HG02763 (cell line): Measurements from ENCODE around the gene ZNF169.
"Not testable (repeated sequence)": the region's sequence is repeated elsewhere in the genome, so short reads cannot be mapped to it uniquely, and the experiment has no call there.

Source experiments
- ATAC-seq: cut with Tn5 transposase; IDR thresholded peaks from one replicate; pipeline ENCODE4 v1.9.1; 2021; ENCODE audit warnings: mild to moderate bottlenecking, moderate library complexity; ENCODE audit not compliant: unreplicated experiment

The ZNF169 gene

GRCh38 chr9:94259077-94259862, at the start of gene ZNF169:
ZNF169 (plus strand) TSS chr9:94259298; CDS start chr9:94278813, 19,515 bp downstream.
- peak; percentile 100 for ATAC-seq

GRCh38 chr9:94210616-94211603, 48.2 kb upstream of the ZNF169 start:
- no peak for ATAC-seq

- no peak for ATAC-seq
Observed at GRCh38 chr9:94212091-94212490, 47.0 kb upstream of the ZNF169 start.

GRCh38 chr9:94212531-94212930, 46.6 kb upstream of the ZNF169 start:
- no peak for ATAC-seq

GRCh38 chr9:94213511-94214124, 45.5 kb upstream of the ZNF169 start:
- peak; percentile 71 for ATAC-seq

GRCh38 chr9:94222870-94223269, 36.2 kb upstream of the ZNF169 start:
- no peak for ATAC-seq

- not testable (repeated sequence) for ATAC-seq
Observed at GRCh38 chr9:94225413-94225812, 33.7 kb upstream of the ZNF169 start.

- no peak for ATAC-seq
Observed at GRCh38 chr9:94228616-94229015, 30.5 kb upstream of the ZNF169 start.

GRCh38 chr9:94232428-94232827, 26.7 kb upstream of the ZNF169 start:
- ATAC-seq, result no peak

GRCh38 chr9:94241098-94241497, 18.0 kb upstream of the ZNF169 start:
- ATAC-seq, result not testable (repeated sequence)

GRCh38 chr9:94245651-94246050, 13.4 kb upstream of the ZNF169 start:
- ATAC-seq, result no peak

GRCh38 chr9:94250456-94250855, 8.6 kb upstream of the ZNF169 start:
- no peak for ATAC-seq

GRCh38 chr9:94256007-94256406, 3.1 kb upstream of the ZNF169 start:
- no peak for ATAC-seq

- not testable (repeated sequence) for ATAC-seq
Observed at GRCh38 chr9:94265626-94266402, 6.7 kb downstream of the ZNF169 start.

GRCh38 chr9:94269264-94269663, 10.2 kb downstream of the ZNF169 start:
- ATAC-seq, result no peak

- no peak for ATAC-seq
Observed at GRCh38 chr9:94270009-94270408, 10.9 kb downstream of the ZNF169 start.

GRCh38 chr9:94277029-94277428, 17.9 kb downstream of the ZNF169 start:
- not testable (repeated sequence) for ATAC-seq

- no peak for ATAC-seq
Observed at GRCh38 chr9:94277885-94278536, 18.9 kb downstream of the ZNF169 start.

GRCh38 chr9:94280409-94280989, 21.4 kb downstream of the ZNF169 start:
- ATAC-seq, result no peak

- no peak for ATAC-seq
Observed at GRCh38 chr9:94281101-94281500, 22.0 kb downstream of the ZNF169 start.
